ENCODE measurements around the gene DHTKD1.
"Not testable (repeated sequence)": the region's sequence is repeated elsewhere in the genome, so short reads cannot be mapped to it uniquely, and the experiment has no call there.

DHTKD1 gene

DNA sequence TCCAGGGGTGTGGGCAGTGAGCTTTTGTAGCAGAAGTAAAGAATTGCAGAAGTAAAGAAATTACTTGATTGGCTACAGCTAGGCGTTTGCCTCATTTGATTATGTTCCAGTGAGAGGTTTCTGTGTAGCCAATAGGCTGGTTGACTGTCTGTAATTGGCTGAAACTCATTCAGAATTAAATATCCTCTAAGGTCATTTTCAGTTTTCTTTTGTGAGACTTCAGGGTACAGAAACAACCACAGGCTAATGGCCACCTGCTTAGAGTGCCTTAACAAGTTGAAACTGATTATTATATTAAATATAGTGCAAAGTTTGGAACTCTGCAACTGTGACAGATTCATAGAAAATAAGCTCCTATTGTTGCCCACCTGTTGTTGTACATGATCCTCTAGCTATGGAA, 71.3 kb downstream of the DHTKD1 start:
- no peak for DNase-seq (ENCODE audit: low read depth)

DNA sequence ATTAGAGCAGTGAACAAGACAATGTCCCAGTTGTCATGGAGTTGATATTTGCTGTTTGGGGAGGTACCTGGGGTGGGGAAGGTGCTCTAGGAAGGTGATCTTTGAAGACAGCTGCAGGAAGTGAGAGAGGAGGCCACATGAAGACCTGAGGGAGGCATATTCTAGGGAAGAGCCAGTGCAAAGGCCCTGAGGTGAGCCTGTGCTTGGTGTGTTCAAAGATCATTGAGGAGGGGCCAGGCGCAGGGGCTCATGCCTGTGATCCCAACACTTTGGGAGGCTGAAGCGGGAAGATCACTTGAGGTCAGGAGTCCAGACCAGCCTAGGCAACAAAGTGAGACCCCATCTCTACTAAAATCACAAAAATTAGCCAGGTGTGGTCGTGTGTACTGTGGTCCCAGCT, 75.8 kb downstream of the DHTKD1 start:
- no peak for DNase-seq (ENCODE audit: low read depth)

DNA sequence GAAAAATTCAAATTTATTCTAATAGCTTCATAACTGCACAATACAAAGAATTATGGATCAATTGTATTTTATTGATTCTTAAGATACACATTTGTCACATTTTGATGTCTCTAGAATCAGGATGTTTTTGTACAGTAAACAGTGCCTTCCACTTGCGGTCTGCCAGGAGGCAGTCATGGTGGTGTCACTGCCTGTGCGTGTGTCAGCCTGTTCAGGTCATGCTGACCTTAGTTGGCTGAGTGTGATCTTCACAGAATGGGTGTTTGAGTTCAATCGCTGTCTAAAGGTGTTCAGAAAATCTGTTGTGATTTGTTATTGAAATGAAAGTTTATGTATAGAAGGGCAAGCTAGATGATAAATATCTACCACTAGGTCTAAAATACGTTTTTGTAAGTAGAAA, 81.4 kb downstream of the DHTKD1 start:
- DNase-seq (ENCODE audit: low read depth), result no peak

DNA sequence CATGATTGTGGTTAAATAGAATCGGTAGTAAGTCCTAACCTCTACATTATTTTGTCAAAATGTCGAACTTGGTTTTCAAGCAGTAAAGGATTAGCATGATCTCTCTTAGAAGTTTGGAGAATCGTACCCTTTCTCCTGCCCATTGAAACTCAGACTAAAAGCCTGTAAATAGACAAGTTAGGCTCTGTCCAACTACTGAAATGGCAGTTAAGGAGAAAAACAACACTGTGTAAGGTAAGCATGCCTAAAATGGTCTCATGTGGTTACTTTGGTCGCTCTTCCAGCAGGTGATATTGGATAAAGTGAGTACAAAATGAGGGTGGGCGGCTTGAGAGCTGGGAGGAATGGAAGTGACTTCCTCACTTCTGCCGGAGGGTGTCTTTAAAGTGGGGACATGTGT, 85.8 kb downstream of the DHTKD1 start:
- no peak for DNase-seq (ENCODE audit: low read depth)

DNA sequence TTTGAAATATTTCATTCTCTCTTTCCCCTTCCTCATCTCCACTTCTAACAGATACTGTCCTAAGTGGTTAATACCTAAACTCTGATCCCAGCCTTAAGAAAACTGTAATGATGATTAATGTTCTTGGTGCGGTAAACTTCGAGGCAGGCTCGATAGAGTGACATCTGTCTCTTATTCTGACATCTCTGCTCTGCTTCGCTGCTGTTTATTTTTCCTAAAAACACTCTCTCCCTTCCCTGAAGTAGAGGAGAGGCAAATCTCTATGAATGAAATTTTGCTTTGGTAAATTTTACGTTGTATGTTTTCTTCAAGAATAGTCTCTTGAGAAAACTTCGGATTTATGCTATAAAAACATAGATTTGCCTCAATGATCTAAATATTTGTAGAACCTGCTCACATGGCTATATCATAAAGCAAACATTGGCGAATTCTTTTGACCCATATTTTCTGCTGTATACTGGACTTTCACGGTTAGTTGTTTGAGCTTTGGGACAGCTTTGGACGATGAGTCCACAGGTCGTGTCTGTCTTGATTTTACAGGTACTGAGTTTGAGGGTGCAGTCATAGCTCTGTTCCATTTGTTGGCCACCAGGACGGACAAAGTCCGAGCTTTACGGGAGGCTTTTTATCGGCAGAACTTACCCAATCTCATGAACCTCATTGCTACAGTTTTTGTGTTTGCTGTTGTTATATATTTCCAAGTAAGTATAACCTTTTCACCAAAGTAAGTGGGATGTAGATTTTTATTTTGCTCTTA, 87.8 kb downstream of the DHTKD1 start:
- DNase-seq (ENCODE audit: low read depth), result no peak

DNA sequence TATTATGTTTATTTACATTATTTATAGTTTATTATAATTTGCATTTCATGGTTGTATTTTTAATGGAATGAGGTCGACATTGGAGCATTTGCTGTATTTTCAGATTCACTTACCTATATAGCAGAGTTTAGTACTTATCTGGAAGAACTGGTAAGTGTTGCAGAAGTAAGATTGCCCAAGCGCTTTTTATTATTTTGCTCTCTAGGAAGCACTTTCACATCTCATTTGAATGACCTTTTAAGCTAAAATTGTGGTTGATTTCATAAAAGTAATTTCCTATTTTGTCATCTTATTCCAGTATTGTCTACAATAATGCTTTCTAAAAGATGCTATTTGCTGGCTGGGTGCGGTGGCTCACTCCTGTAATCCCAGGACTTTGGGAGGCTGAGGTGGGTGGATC, 89.4 kb downstream of the DHTKD1 start:
- no peak for DNase-seq (ENCODE audit: low read depth)

DNA sequence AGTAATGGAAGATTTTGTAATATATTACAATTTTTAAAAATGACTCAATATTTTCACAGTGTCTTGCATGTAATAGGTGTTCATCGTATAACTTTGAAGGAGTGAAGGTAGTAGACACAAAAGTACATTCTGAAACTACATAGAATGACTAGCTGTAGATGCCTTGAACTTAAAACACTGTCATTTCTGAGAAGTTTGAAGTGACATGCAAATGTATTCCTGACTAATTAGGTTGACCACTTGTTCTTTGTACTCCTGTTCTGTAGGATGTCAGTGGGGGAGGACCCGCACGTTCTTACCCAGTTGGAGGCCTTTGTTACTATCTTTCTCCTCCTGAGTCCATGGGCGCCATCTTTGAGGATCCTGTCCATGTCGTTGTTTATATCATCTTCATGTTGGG, 91.9 kb downstream of the DHTKD1 start:
- no peak for DNase-seq (ENCODE audit: low read depth)

DNA sequence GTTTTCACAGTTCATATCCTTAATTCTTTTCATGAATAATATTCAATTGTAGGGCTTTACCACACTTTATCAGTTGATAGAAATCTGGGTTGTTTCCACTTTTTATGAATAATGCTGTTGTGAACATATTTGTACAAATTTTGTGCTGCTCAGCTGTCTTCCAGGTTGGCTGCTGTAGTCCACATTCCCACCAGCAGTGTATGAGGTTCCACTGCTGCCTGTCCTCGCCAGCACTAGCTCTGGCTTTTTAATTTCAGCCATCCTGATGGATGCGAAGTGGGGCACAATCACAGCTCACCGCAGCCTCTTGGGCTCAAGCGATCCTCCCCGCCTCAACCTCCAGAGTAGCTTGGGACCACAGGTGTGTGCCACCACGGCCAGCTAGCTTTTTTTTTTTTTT, 94.2 kb downstream of the DHTKD1 start:
- DNase-seq (ENCODE audit: low read depth), result no peak

DNA sequence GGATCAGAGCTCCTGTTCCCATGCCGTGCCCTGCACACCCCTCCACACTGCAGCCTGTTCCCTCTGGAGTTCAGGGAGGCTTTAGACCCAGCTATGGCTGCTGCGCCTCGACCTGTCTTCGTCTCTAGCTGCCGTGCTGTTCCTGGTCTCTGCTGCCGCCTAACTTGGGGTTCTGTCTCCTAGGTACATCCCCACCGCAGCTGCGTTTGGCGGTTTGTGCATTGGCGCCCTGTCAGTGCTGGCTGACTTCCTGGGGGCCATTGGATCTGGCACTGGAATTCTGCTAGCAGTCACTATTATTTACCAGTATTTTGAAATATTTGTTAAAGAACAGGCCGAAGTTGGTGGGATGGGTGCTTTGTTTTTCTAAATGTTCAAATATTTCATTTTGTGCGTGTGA, 95.3 kb downstream of the DHTKD1 start:
- DNase-seq (ENCODE audit: low read depth), result no peak

DNA sequence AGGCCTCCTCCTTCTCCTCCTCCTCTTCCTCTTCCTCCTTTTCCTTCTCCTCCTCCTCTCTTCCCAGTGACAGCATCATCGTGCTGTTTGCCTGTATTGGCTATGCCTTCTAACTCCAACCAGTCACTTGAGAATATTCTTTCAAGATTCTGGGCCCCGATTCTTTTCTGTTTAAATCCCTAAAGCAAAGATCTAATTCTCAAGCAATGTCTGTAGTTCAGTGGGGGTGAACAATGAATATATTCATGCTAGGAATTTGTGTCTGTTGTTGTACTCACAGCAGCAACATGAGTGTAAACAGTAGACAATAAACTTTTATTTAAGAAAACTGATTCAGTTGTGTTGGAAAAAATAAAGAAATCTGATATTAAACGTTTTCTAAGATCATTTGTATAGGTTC, 96.3 kb downstream of the DHTKD1 start:
- no peak for DNase-seq (ENCODE audit: low read depth)

DNA sequence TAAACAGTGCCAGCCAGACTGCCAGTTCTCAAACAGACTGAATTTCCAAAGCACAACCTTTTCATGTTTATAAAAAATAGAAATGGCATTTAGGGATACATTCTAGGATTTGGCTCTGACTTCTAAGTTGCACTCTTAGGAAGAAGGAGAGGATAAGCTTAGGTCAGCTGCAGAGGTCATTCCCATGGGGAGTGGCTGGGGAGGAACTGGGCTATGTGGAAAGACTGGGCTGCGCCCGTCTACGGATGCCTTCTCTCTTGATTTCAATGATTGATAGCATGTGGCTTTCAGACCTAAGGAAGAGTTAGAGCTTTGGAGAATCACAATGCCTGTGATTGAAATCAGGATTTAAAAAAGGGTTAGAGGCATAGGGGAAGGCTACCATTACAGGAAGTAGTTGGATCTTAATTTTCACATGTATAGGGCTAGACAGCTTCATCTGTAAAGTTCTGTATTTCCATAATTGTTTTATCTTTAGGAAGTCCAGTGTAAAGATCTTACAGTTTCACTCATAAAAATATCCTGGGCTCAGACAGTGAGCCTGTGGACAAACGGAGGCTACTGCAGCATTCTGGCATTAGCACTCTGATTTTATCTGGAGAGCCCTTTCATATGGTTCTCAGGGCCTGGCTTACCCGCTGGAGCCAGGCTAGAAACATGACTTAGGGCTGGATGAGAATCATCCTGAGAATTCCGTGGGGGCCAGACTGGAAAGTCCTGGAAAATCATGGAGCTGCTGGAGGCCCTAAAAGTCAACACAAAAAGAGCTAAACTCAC, 97.4 kb downstream of the DHTKD1 start:
- no peak for DNase-seq (ENCODE audit: low read depth)

DNA sequence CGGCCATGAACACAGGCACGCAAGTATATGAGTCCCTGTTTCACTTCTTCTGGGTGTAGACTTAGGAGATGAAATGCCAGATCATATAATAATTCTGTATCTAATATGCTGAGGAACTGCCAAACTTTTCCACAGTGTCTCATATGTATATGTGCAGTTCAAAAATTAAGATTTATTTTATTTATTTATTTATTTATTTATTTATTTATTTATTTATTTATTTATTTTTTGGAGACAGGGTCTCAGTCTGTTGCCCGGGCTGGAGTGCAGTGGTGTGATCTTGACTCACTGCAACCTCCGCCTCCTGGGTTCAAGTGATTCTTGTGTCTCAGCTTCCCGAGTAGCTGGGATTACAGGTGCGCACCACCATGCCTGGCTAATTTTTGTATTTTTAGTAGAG, 102.8 kb downstream of the DHTKD1 start:
- DNase-seq (ENCODE audit: low read depth), result not testable (repeated sequence)
